Measurements from ENCODE around the gene FHAD1.

- TF ChIP-seq SRF (IDR thresholded peaks at IDR 0.05; ENCODE audit: low read depth) (no peak), ZNF274 (IDR thresholded peaks at IDR 0.05; ENCODE audit: low read depth, low read length) (no peak), POLR2A (IDR thresholded peaks at IDR 0.05; ENCODE audit: borderline replicate concordance, extremely low read depth, insufficient read depth, insufficient read length) (no peak), POLR2AphosphoS5 (IDR thresholded peaks at IDR 0.05; ENCODE audit: low read depth, low read length) (no peak), RAD21 (IDR thresholded peaks at IDR 0.05; ENCODE audit: low read depth) (no peak)
- TF ChIP-seq, protein P1, sequence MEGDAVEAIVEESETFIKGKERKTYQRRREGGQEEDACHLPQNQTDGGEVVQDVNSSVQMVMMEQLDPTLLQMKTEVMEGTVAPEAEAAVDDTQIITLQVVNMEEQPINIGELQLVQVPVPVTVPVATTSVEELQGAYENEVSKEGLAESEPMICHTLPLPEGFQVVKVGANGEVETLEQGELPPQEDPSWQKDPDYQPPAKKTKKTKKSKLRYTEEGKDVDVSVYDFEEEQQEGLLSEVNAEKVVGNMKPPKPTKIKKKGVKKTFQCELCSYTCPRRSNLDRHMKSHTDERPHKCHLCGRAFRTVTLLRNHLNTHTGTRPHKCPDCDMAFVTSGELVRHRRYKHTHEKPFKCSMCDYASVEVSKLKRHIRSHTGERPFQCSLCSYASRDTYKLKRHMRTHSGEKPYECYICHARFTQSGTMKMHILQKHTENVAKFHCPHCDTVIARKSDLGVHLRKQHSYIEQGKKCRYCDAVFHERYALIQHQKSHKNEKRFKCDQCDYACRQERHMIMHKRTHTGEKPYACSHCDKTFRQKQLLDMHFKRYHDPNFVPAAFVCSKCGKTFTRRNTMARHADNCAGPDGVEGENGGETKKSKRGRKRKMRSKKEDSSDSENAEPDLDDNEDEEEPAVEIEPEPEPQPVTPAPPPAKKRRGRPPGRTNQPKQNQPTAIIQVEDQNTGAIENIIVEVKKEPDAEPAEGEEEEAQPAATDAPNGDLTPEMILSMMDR (IDR thresholded peaks at IDR 0.05 in 2 of 3, conservative IDR thresholded peaks at IDR 0.05 in 1 of 3; ENCODE audit: borderline replicate concordance in 1 of 3, insufficient read depth in 1 of 3, low read depth in 2 of 3, low read length in 2 of 3), result no peak
- TF ChIP-seq, protein P2, sequence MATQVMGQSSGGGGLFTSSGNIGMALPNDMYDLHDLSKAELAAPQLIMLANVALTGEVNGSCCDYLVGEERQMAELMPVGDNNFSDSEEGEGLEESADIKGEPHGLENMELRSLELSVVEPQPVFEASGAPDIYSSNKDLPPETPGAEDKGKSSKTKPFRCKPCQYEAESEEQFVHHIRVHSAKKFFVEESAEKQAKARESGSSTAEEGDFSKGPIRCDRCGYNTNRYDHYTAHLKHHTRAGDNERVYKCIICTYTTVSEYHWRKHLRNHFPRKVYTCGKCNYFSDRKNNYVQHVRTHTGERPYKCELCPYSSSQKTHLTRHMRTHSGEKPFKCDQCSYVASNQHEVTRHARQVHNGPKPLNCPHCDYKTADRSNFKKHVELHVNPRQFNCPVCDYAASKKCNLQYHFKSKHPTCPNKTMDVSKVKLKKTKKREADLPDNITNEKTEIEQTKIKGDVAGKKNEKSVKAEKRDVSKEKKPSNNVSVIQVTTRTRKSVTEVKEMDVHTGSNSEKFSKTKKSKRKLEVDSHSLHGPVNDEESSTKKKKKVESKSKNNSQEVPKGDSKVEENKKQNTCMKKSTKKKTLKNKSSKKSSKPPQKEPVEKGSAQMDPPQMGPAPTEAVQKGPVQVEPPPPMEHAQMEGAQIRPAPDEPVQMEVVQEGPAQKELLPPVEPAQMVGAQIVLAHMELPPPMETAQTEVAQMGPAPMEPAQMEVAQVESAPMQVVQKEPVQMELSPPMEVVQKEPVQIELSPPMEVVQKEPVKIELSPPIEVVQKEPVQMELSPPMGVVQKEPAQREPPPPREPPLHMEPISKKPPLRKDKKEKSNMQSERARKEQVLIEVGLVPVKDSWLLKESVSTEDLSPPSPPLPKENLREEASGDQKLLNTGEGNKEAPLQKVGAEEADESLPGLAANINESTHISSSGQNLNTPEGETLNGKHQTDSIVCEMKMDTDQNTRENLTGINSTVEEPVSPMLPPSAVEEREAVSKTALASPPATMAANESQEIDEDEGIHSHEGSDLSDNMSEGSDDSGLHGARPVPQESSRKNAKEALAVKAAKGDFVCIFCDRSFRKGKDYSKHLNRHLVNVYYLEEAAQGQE (IDR thresholded peaks at IDR 0.05; ENCODE audit: low read depth), result no peak
Measured at GRCh38 chr1:15440357-15440756, 193.3 kb downstream of the FHAD1 start.

All from HCT116 (cell line).